ENCODE data around the gene NONO.
"Not testable (repeated sequence)": the region's sequence is repeated elsewhere in the genome, so short reads cannot be mapped to it uniquely, and the experiment has no call there.

DNA sequence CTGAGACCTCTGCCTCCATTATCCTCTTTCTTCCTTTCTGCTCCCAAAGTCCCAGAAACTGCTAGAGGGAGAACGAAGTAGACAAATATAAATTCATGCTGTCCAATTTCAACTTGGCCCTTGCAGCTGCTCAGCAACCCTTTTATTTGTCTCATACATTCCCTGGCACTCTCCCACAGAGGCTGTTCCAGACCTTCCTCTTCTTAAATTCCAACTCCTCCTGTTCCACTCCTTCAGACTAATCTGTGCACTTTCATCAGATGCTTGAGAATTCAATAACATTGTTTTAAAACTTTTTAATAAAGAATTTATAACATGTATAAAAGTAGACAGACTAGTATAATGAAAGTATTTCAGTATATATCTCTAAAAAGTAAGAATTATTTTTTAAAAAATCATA is 33.5 kb downstream of the NONO start:
- not testable (repeated sequence) for TF ChIP-seq REST (IDR thresholded peaks at IDR 0.05); CTCF (IDR thresholded peaks at IDR 0.05; ENCODE audit: low read depth, low read length, missing input control)
